ENCODE measurements around the gene CCNL1.

DNA sequence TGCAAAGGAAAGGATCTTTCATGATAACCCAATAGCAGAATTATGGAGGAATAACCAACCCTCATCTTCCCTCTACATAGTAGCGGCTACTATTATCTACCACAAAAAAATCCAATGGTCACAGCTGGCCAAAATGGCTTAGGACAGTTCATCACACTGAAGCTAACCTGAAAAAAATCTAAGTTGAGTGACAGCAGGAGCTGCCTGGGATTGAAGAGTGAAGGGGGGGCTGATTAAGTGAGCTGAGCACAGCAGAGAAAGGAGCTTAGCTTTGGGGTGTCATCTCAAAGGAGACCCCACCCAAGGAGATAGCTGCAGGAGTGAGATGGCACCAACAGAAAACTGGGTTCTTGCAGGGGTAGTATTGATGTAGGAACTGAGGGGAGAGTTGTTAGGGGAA is 33.6 kb downstream of the CCNL1 start:
- TF ChIP-seq, protein P1, sequence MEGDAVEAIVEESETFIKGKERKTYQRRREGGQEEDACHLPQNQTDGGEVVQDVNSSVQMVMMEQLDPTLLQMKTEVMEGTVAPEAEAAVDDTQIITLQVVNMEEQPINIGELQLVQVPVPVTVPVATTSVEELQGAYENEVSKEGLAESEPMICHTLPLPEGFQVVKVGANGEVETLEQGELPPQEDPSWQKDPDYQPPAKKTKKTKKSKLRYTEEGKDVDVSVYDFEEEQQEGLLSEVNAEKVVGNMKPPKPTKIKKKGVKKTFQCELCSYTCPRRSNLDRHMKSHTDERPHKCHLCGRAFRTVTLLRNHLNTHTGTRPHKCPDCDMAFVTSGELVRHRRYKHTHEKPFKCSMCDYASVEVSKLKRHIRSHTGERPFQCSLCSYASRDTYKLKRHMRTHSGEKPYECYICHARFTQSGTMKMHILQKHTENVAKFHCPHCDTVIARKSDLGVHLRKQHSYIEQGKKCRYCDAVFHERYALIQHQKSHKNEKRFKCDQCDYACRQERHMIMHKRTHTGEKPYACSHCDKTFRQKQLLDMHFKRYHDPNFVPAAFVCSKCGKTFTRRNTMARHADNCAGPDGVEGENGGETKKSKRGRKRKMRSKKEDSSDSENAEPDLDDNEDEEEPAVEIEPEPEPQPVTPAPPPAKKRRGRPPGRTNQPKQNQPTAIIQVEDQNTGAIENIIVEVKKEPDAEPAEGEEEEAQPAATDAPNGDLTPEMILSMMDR (IDR thresholded peaks at IDR 0.05) = no peak
- TF ChIP-seq POLR2AphosphoS5 (IDR thresholded peaks at IDR 0.05) (no peak), POLR2A (IDR thresholded peaks at IDR 0.05) (no peak)

All from upper lobe of left lung (tissue), 4 donors.